ENCODE results near the gene GPR62. TPM values are rescaled to one million over a fixed set of nuclear protein-coding genes. Genes with fewer than 3 reads are reported as not detected.
A peak's percentile ranks its signal among the peaks of the same experiment; 100 is the strongest.

Gene GPR62
- total and polyA plus RNA-seq, 2 of the 8 experiments (the other 6 are each of a cell fraction or from before 2014, with no cell fraction given), result 0.22 to 0.29 TPM

DNA sequence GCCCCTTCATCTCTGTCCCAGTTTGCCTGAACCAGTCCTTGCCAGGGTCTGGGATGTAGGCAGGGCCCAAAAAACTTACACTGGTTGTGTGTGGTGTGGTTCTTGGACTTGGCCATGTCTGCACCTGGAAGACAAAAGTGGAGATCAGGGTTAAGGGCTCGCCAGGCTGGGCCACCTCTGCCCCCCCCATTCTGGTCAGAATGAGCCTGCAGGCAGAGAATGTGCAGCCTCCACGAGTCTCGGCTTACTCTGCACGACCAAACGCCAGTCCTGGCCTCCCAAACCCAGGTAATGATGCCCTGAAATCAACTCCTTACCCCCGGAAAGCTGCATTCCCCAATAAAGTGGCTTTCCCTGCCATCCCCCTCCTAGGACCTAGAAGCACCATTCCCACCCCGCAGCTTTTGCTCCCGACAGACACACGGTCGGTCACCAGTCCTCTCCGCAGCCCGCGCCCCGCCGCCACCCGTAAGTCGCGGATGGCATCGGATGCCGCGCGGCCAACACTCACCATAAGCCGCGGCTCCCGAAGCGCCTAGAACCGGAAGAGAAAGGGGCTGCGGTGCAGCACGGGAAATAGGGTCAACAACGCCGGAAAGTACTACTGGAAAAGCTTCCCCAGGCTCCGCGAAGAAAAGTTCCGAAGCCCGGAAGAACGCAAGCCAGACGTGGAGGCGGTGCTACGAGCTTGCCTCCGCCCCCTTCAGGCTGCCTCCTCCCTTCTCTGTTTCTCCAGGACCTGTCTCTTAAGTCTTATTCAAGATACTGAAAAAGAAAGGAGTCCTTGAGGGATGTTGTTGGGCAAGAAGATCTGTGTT, 40.4 kb downstream of the GPR62 start, which contains the start of gene RPL29 (continued):
- TF ChIP-seq CHD1 (IDR thresholded peaks at IDR 0.05; ENCODE audit: low read depth, low read length) (0 out of 2 replicates have a peak, but pooled peaks have one; percentile 34), SIX5 (IDR thresholded peaks at IDR 0.05; ENCODE audit: low read depth, low read length) (peak; percentile 41)

All from H1 (cell line).